Naive thymus-derived CD4-positive, alpha-beta T cell (primary cell): ENCODE results near the gene PTPRA. TPM values are rescaled to one million over a fixed set of nuclear protein-coding genes. Genes with fewer than 3 reads are reported as not detected.
"Not testable (repeated sequence)": the region's sequence is repeated elsewhere in the genome, so short reads cannot be mapped to it uniquely, and the experiment has no call there.

ENCODE experiments used
- ATAC-seq: fragments of 150-1000 bp; cut with Tn5 transposase; 2 replicates; pipeline ENCODE4 v1.10.0; 2021; ENCODE audit warnings: mild to moderate bottlenecking, moderate library complexity
- CTCF ChIA-PET: fragments of 350-600 bp; sonication (Branson Sonifier 250); formaldehyde crosslinking; loops from one replicate; lab custom pipeline; 2021; ENCODE audit warnings: antibody characterized with exemption; lab: Charles Lee
- POLR2A ChIA-PET: fragments of 350-600 bp; sonication (Branson Sonifier 250); formaldehyde crosslinking; loops from one replicate; lab custom pipeline; 2021; ENCODE audit warnings: antibody characterized with exemption, inconsistent platforms; lab: Charles Lee
- DNase-seq, 9 donors: peaks; one replicate each; pipeline versions ENCODE4 v3.0.0 to v3.0.0-alpha.2; 2020 to 2022; ENCODE audit warnings: mixed read lengths in 1 of 9
- H3K27ac ChIP-seq: one replicate; pipeline ENCODE4 v1.7.0; 2013; ENCODE audit warnings: mild to moderate bottlenecking, low read depth, low read length, moderate library complexity
- H3K27me3 ChIP-seq, 2 donors: one replicate each; pipeline ENCODE4 v1.7.0; 2013; ENCODE audit warnings: low read length in 2 of 2, mild to moderate bottlenecking in 2 of 2, moderate library complexity in 2 of 2; ENCODE audit not compliant: control insufficient read depth in 2 of 2, insufficient read depth in 2 of 2
- H3K36me3 ChIP-seq, 3 experiments: 1 replicate in 2 of 3; 2 replicates in 1 of 3; pipeline ENCODE4 v1.7.0; 2013; ENCODE audit warnings: low read length in 3 of 3, mild to moderate bottlenecking in 3 of 3, moderate library complexity in 1 of 3; ENCODE audit not compliant: insufficient read depth in 3 of 3, control insufficient read depth in 2 of 3
- H3K4me1 ChIP-seq, 2 donors: one replicate each; pipeline ENCODE4 v1.7.0; 2013; ENCODE audit warnings: low read length in 2 of 2, mild to moderate bottlenecking in 2 of 2, moderate library complexity in 1 of 2; ENCODE audit not compliant: control insufficient read depth in 2 of 2, insufficient read depth in 2 of 2
- H3K4me3 ChIP-seq: 2 replicates; pipeline ENCODE4 v1.7.0; 2013; ENCODE audit warnings: mild to moderate bottlenecking, low read length
- H3K9me3 ChIP-seq, 3 experiments: 1 replicate in 2 of 3; 2 replicates in 1 of 3; pipeline ENCODE4 v1.7.0; 2013; ENCODE audit warnings: low read length in 3 of 3; ENCODE audit not compliant: control insufficient read depth in 2 of 3
- H3K27ac Mint-ChIP-seq, 9 donors: one replicate each; pipeline ENCODE4 v1.8.0; 2020 to 2022; ENCODE audit warnings: mixed read lengths in 9 of 9, mild to moderate bottlenecking in 8 of 9, moderate library complexity in 5 of 9, inconsistent platforms in 2 of 9
- H3K27me3 Mint-ChIP-seq, 5 donors: one replicate each; pipeline ENCODE4 v1.8.0; 2021 to 2022; ENCODE audit warnings: mixed read lengths in 5 of 5, mild to moderate bottlenecking in 1 of 5
- H3K36me3 Mint-ChIP-seq, 5 donors: one replicate each; pipeline ENCODE4 v1.8.0; 2020 to 2022; ENCODE audit warnings: mixed read lengths in 5 of 5, mild to moderate bottlenecking in 3 of 5, inconsistent platforms in 1 of 5
- H3K4me1 Mint-ChIP-seq, 7 donors: one replicate each; pipeline ENCODE4 v1.8.0; 2020 to 2022; ENCODE audit warnings: mixed read lengths in 7 of 7, mild to moderate bottlenecking in 3 of 7, inconsistent platforms in 1 of 7
- H3K4me3 Mint-ChIP-seq, 10 donors: one replicate each; pipeline ENCODE4 v1.8.0; 2020 to 2022; ENCODE audit warnings: mild to moderate bottlenecking in 10 of 10, mixed read lengths in 10 of 10, moderate library complexity in 6 of 10, inconsistent platforms in 2 of 10
- H3K9me3 Mint-ChIP-seq, 11 donors: one replicate each; pipeline ENCODE4 v1.8.0; 2020 to 2022; ENCODE audit warnings: mixed read lengths in 11 of 11, mild to moderate bottlenecking in 4 of 11, inconsistent platforms in 1 of 11, moderate library complexity in 1 of 11
- intact Hi-C, 2 donors: fragments of 100-400 bp; cut with micrococcal nuclease; formaldehyde crosslinking; loops; one replicate each; pipeline ENCODE4 v1.15.1; 2023
- polyA plus RNA-seq, 2 donors: library from polyadenylated mRNA; unstranded; fragments of 300-500 nt; fragmentation: Illumina TruSeq; gene quantifications; one replicate each; pipeline ENCODE4 v1.2.3, GENCODE V29; 2021
- total RNA-seq, 6 experiments: library from RNA in 5 of 6; stranded (reverse) in 5 of 6; gene quantifications; 1 replicate in 5 of 6; 2 replicates in 1 of 6; pipeline ENCODE4 v1.2.3 and lab custom pipeline; 2021 to 2026

The PTPRA gene
- total and polyA plus RNA-seq, 7 experiments from 2014 or later, result 27.5 to 86.6 (median 78.2) TPM

GRCh38 chr20:3072530-3073250, 199.4 kb downstream of the PTPRA start:
- peaks cover 18 to 50% (median 36%) of the 10 kb centered on the region in 7 donors for H3K4me1 Mint-ChIP-seq
- no peaks in the 10 kb centered on the region for H3K27me3 ChIP-seq
- H3K4me1 ChIP-seq, result peaks cover 0 to 29% of the 10 kb centered on the region in 2 donors
- POLR2A ChIA-PET, result interaction anchor here (0.9 to 7.0 kb wide), 8 partner anchors 19 to 101 kb away, joined by 3 to 61 read pairs (median 4); partner anchors contain the start of gene LZTS3
- peak overlapping the region; percentile 77 to 96 (median 90) for H3K27ac Mint-ChIP-seq
- H3K27me3 Mint-ChIP-seq, result peaks cover 0 to 8% (median 0%) of the 10 kb centered on the region in 5 donors
- H3K4me3 ChIP-seq, result peak overlapping the region; percentile 53
- H3K36me3 Mint-ChIP-seq, result peaks cover 0 to 9% (median 4%) of the 10 kb centered on the region in 5 donors
- H3K27ac ChIP-seq, result peak overlapping the region; percentile 76
- intact Hi-C loops, result loop anchor here (1.0 to 5.0 kb wide), 4 partner anchors 18 to 100 kb away; partner anchors contain the start of gene LZTS3 (in 1 of the 2)
- H3K9me3 Mint-ChIP-seq, result peaks cover 0 to 3% (median 0%) of the 10 kb centered on the region in 11 donors
- no peak for DNase-seq
- CTCF ChIA-PET, result interaction anchor here (0.5 to 1.4 kb wide), 5 partner anchors 20 to 142 kb away, joined by 3 to 5 read pairs (median 3); no protein-coding TSS in a partner anchor
- H3K4me3 Mint-ChIP-seq, result peak overlapping the region; percentile 61 to 90 (median 84)
- H3K36me3 ChIP-seq, result peaks cover 0 to 12% (median 0%) of the 10 kb centered on the region in 3 experiments
- no peak for ATAC-seq
- H3K9me3 ChIP-seq, result no peaks in the 10 kb centered on the region

DNA sequence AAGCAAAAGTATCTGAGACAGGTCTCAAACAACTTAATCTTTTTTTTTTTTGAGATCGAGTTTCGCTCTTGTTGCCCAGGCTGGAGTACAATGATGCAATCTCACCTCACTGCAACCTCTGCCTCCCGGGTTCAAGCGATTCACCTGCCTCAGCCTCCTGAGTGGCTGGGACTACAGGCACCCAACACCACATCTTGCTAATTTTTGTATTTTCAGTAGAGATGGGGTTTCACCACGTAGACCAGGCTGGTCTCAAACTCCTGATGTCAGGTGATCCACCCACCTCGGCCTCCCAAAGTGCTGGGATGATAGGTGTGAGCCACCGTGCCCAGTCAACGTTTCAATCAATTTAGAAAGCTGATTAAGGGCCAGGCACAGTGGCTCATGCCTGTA, 200.0 kb downstream of the PTPRA start:
- H3K27ac ChIP-seq, H3K4me3 ChIP-seq, ATAC-seq, H3K9me3 Mint-ChIP-seq, CTCF ChIA-PET, H3K27me3 ChIP-seq, H3K9me3 ChIP-seq, DNase-seq, H3K36me3 ChIP-seq: not testable (repeated sequence)
- Mint-ChIP-seq H3K4me1 (peaks cover 22 to 56% (median 41%) of the 10 kb centered on the region in 7 donors), H3K36me3 (peaks cover 0 to 13% (median 4%) of the 10 kb centered on the region in 5 donors), H3K27me3 (peaks cover 0 to 13% (median 0%) of the 10 kb centered on the region in 5 donors), H3K4me3 (peak overlapping the region in 8 of 10 donors; percentile 29 to 84 (median 44)), H3K27ac (peak overlapping the region in 7 of 9 donors; percentile 41 to 96 (median 83))
- intact Hi-C loops, result loop anchor here in 1 of 2 donors (5.0 kb wide), 2 partner anchors 44 to 99 kb away; partner anchors contain the start of gene LZTS3
- POLR2A ChIA-PET, result interaction anchor here (0.7 to 7.0 kb wide), 8 partner anchors 15 to 101 kb away, joined by 3 to 61 read pairs (median 4); partner anchors contain the start of gene LZTS3
- peaks cover 0 to 33% of the 10 kb centered on the region in 2 donors for H3K4me1 ChIP-seq

DNA sequence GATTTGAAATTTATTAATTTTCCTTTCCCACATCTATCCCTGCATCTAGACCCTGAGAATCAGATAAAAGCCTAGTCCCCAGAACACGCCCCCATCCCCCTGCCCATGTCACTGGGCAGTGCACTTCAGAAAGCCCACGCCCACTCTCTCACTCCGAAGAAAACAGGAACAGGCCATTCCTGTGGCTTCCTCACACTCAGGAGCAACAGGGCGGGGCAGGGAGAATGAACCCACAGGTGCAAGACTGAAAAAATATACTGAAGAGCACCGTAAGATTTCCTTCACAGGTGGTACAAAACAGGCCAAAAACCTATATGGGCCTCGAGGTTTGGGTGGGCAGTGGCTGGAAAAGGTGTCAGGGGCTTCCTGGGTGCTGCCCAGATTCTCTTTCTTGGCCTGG, 201.5 kb downstream of the PTPRA start:
- Histone ChIP-seq H3K36me3 (no peaks in the 10 kb centered on the region), H3K27me3 (no peaks in the 10 kb centered on the region), H3K4me3 (no peak overlapping the region), H3K9me3 (no peaks in the 10 kb centered on the region), H3K4me1 (peaks cover 0 to 33% of the 10 kb centered on the region in 2 donors), H3K27ac (no peak overlapping the region)
- peaks cover 18 to 53% (median 36%) of the 10 kb centered on the region in 7 donors for H3K4me1 Mint-ChIP-seq
- ATAC-seq (no peak), DNase-seq (no peak)
- H3K36me3 Mint-ChIP-seq, result peaks cover 0 to 17% (median 0%) of the 10 kb centered on the region in 5 donors
- H3K4me3 Mint-ChIP-seq, result no peak overlapping the region
- peaks cover 0 to 6% (median 0%) of the 10 kb centered on the region in 11 donors for H3K9me3 Mint-ChIP-seq
- H3K27me3 Mint-ChIP-seq, result peaks cover 0 to 18% (median 0%) of the 10 kb centered on the region in 5 donors
- intact Hi-C loops, result loop anchor here (5.0 kb wide), 4 partner anchors 42 to 132 kb away; partner anchors contain the start of genes FASTKD5 (in 1 of the 2), ITPA (in 1 of the 2), LZTS3 (in 1 of the 2) and UBOX5 (in 1 of the 2)
- peak overlapping the region in 2 of 9 donors; percentile 12 to 59 for H3K27ac Mint-ChIP-seq
- CTCF ChIA-PET, result interaction anchor here (0.6 to 1.1 kb wide), 4 partner anchors 12 to 1942 kb away, joined by 3 read pairs; no protein-coding TSS in a partner anchor
- POLR2A ChIA-PET, result interaction anchor here (0.7 to 7.0 kb wide), 4 partner anchors 9 to 60 kb away, joined by 3 to 61 read pairs (median 4); no protein-coding TSS in a partner anchor

DNA sequence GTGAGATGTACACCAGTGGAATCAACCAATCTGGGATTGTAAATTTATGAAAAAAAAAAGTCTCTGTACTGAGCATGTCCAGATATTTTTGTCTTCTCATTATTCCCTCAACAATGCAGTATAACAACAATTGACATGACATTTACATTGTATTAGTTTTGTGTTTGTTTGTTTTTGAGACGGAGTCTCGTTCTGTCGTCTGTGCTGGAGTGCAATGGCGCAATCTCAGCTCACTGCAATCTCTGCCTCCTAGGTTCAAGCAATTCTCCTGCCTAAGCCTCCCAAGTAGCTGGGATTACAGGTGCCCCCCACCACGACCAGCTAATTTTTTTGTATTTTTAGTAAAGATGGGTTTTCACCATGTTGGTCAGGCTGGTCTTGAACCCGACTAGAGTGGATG, 202.0 kb downstream of the PTPRA start:
- H3K4me3 Mint-ChIP-seq, H3K4me3 ChIP-seq, H3K9me3 ChIP-seq, H3K27ac ChIP-seq, H3K9me3 Mint-ChIP-seq, H3K27me3 ChIP-seq, ATAC-seq, H3K36me3 ChIP-seq, DNase-seq: not testable (repeated sequence)
- peaks cover 0 to 33% of the 10 kb centered on the region in 2 donors for H3K4me1 ChIP-seq
- intact Hi-C loops, result loop anchor here in 1 of 2 donors (5.0 kb wide), 2 partner anchors 82 to 132 kb away; partner anchors contain the start of genes FASTKD5, ITPA and UBOX5
- H3K4me1 Mint-ChIP-seq, result peaks cover 18 to 53% (median 36%) of the 10 kb centered on the region in 7 donors
- H3K36me3 Mint-ChIP-seq, result peaks cover 0 to 17% (median 0%) of the 10 kb centered on the region in 5 donors
- CTCF ChIA-PET, result interaction anchor here (0.7 to 0.8 kb wide), 2 partner anchors 12 to 19 kb away, joined by 3 read pairs; no protein-coding TSS in a partner anchor
- peak overlapping the region in 3 of 9 donors; percentile 12 to 41 (median 25) for H3K27ac Mint-ChIP-seq
- POLR2A ChIA-PET, result interaction anchor here (0.7 to 3.0 kb wide), 2 partner anchors 18 to 60 kb away, joined by 3 to 56 read pairs; no protein-coding TSS in a partner anchor
- peaks cover 0 to 23% (median under 1%) of the 10 kb centered on the region in 5 donors for H3K27me3 Mint-ChIP-seq

DNA sequence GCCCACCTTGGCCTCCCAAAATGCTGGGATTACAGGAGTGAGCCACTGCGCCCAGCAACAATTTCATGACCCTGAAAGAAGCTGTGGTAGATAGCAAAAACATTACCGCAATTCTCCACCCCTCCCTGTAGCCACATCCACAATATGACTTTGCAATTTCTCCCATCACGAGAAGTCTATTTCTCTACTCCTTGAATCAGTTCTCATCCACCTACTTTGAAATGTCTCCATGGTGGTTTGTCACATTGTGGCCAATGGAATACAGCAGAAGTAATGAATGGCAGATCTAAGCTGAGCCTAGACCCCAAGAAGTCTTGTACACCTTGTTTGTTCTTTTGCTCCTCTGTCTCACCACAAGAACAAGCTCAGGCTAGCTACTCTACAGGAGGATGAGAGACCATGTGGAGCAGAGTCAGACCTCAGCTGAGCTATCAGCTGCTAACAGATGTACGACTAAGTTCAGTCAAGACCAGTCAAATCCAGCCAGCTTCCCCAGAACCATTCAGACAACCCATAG, 204.4 kb downstream of the PTPRA start:
- Mint-ChIP-seq H3K36me3 (peaks cover 0 to 13% (median 0%) of the 10 kb centered on the region in 5 donors), H3K27me3 (peaks cover 8 to 44% (median 23%) of the 10 kb centered on the region in 5 donors), H3K9me3 (peaks cover 0 to 6% (median 0%) of the 10 kb centered on the region in 11 donors), H3K27ac (peak overlapping the region; percentile 26 to 92 (median 74)), H3K4me1 (peaks cover 15 to 43% (median 31%) of the 10 kb centered on the region in 7 donors), H3K4me3 (peak overlapping the region; percentile 53 to 79 (median 61))
- Histone ChIP-seq H3K9me3 (no peaks in the 10 kb centered on the region), H3K27me3 (peaks cover 0 to 7% of the 10 kb centered on the region in 2 donors), H3K4me1 (peaks cover 0 to 17% of the 10 kb centered on the region in 2 donors), H3K27ac (peak overlapping the region; percentile 30), H3K36me3 (no peaks in the 10 kb centered on the region), H3K4me3 (no peak overlapping the region)
- ChIA-PET POLR2A (interaction anchor here (0.6 to 3.0 kb wide), 16 partner anchors 8 to 82 kb away, joined by 3 to 56 read pairs (median 4); partner anchors contain the start of genes FASTKD5 and UBOX5), CTCF (interaction anchor here (0.5 to 1.5 kb wide), 9 partner anchors 8 to 376 kb away, joined by 3 to 11 read pairs (median 3); no protein-coding TSS in a partner anchor)
- intact Hi-C loops, result loop anchor here (1.0 to 5.0 kb wide), 5 partner anchors 16 to 130 kb away; partner anchors contain the start of genes FASTKD5 (in 1 of the 2), ITPA (in 1 of the 2) and UBOX5 (in 1 of the 2)
- peak; percentile 58 for ATAC-seq
- DNase-seq, result peak in 7 of 9 donors; percentile 44 to 66 (median 56)
